KOPT-K1 (cell line): ENCODE data around the gene WDR5B.

Source experiments
- H3K27ac ChIP-seq: fragments of 200-600 bp; sonication (generic); 2 replicates; pipeline ENCODE4 v1.5.1; 2016; ENCODE audit warnings: antibody characterized with exemption, mild to moderate bottlenecking, low read depth, low read length; ENCODE audit not compliant: poor library complexity, severe bottlenecking
- H3K36me3 ChIP-seq: fragments of 200-600 bp; sonication (generic); 2 replicates; pipeline ENCODE4 v1.5.1; 2017; ENCODE audit warnings: antibody characterized with exemption, mild to moderate bottlenecking, low read length, moderate library complexity; ENCODE audit not compliant: insufficient read depth
- H3K9me3 ChIP-seq: fragments of 200-600 bp; sonication (generic); 2 replicates; pipeline ENCODE4 v1.5.1; 2017; ENCODE audit warnings: antibody characterized with exemption, low read length, mild to moderate bottlenecking; ENCODE audit not compliant: insufficient read depth, poor library complexity, severe bottlenecking

The WDR5B gene

GRCh38 chr3:122365073-122365472 lies 50.8 kb downstream of the WDR5B start:
- H3K36me3 ChIP-seq: peaks cover 92% of the 10 kb centered on the region
- H3K27ac ChIP-seq: no peak overlapping the region
- no peaks in the 10 kb centered on the region for H3K9me3 ChIP-seq

DNA sequence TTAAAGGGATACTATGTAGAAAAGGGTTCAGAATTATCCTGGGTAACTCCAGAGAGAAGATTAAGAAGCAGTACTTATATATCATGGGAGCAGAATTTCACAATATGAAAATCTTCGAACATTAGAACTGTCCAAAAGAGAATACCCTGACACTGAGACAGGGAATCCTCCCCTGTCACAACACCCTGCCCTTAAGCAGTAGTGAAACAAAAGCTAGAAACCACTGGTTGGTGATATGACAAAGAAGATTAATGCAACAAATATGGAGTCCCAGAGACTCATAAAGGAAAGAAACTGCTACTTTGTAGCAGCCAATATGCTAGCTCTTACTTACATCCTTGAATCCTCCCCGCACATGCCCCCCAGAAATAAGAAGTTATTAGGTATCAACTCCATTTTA lies 51.4 kb downstream of the WDR5B start:
- Histone ChIP-seq H3K36me3 (peaks cover 87% of the 10 kb centered on the region), H3K9me3 (no peaks in the 10 kb centered on the region), H3K27ac (no peak overlapping the region)
